ENCODE results near the gene EPS8L3. TPM values are rescaled to one million over a fixed set of nuclear protein-coding genes. Genes with fewer than 3 reads are reported as not detected.

The EPS8L3 gene
- total and polyA plus RNA-seq, 2 of the 8 experiments (the other 6 are each of a cell fraction or from before 2014, with no cell fraction given) = not detected

- no peak for DNase-seq (ENCODE audit: low read depth in 1 of 2, low spot score in 2 of 2)
- no peaks in the 10 kb centered on the region for H3K4me1 ChIP-seq (replicated peaks in 1 of 4; ENCODE audit: control insufficient read depth in 3 of 4, insufficient read depth in 4 of 4, low read length in 3 of 4)
- H3K9me3 ChIP-seq (ENCODE audit: insufficient read depth in 2 of 2, low read depth in 1 of 2, low read length in 1 of 2) = no peaks in the 10 kb centered on the region
- H4K5ac ChIP-seq (ENCODE audit: insufficient read length, low read depth, low read length) = no peak overlapping the region
- no peak overlapping the region for H2BK20ac ChIP-seq (ENCODE audit: low read length)
- TF ChIP-seq ATF3 (IDR thresholded peaks at IDR 0.05; ENCODE audit: insufficient read depth, low read depth, low read length) = no peak
- TF ChIP-seq BACH1 (IDR thresholded peaks at IDR 0.05; ENCODE audit: low read length) = no peak
- TF ChIP-seq KDM4A (IDR thresholded peaks at IDR 0.05; ENCODE audit: low read depth, low read length, severe bottlenecking) = no peak
- TF ChIP-seq SUZ12 (IDR thresholded peaks at IDR 0.05; ENCODE audit: low read length) = no peak
- TF ChIP-seq POLR2A (IDR thresholded peaks at IDR 0.05; ENCODE audit: control extremely low read depth in 1 of 2, low read depth in 2 of 2, low read length in 2 of 2) = no peak
- ChIA-PET POLR2A (ENCODE audit: partially characterized antibody) (no interaction called here), CTCF (ENCODE audit: partially characterized antibody) (interaction anchor here (1.4 to 3.6 kb wide), 3 partner anchors 15 to 174 kb away, joined by 3 to 31 read pairs (median 5); no protein-coding TSS in a partner anchor)
- H3K18ac ChIP-seq (ENCODE audit: extremely low read depth, low read length) = no peak overlapping the region
- no peak overlapping the region for H2BK5ac ChIP-seq (ENCODE audit: low read depth, low read length)
- no peak overlapping the region for H4K91ac ChIP-seq (replicated peaks; ENCODE audit: insufficient read length, low read length)
- H4K20me1 ChIP-seq (replicated peaks in 1 of 2; ENCODE audit: control insufficient read depth in 1 of 2, insufficient read depth in 2 of 2, low read length in 2 of 2) = no peaks in the 10 kb centered on the region
- no peak overlapping the region for H2BK15ac ChIP-seq (ENCODE audit: low read length)
- no peak overlapping the region for H2AFZ ChIP-seq (ENCODE audit: low read length)
- H3K56ac ChIP-seq (replicated peaks; ENCODE audit: insufficient read length, low read depth, low read length) = no peak overlapping the region
- H2BK12ac ChIP-seq (ENCODE audit: low read depth, low read length) = no peak overlapping the region
- H2AK5ac ChIP-seq (ENCODE audit: low read depth, low read length) = no peak overlapping the region
- H3K79me2 ChIP-seq (ENCODE audit: control insufficient read depth in 1 of 2, insufficient read depth in 2 of 2, low read length in 2 of 2) = no peaks in the 10 kb centered on the region
- no peaks in the 10 kb centered on the region for H3K36me3 ChIP-seq (ENCODE audit: control insufficient read depth in 2 of 4, insufficient read depth in 4 of 4, low read length in 3 of 4)
- WGBS, 2 experiments (ENCODE audit: extremely low coverage in 1 of 2, insufficient coverage in 1 of 2, insufficient read length in 1 of 2, insufficient replicate concordance in 2 of 2, low coverage in 1 of 2, low lambda C conversion rate in 2 of 2, missing lambda C conversion rate in 1 of 2) = 87% methylated on average over 10 of the region's 10 CpGs; no CpG with 5 or more reads in 1 of the 2 experiments
- H3K23ac ChIP-seq (ENCODE audit: insufficient read length) = no peak overlapping the region
- no peak overlapping the region for H4K8ac ChIP-seq (ENCODE audit: extremely low read depth, insufficient read depth, low read length)
- no peak overlapping the region for H3K4me3 ChIP-seq (ENCODE audit: extremely low read depth in 1 of 4, insufficient read depth in 2 of 4, low read depth in 3 of 4, low read length in 4 of 4)
- no peak overlapping the region for H3K4ac ChIP-seq (replicated peaks; ENCODE audit: insufficient read length, low read depth, low read length)
- peaks cover 3% of the 10 kb centered on the region; the same call in 1 of the 2 replicates for H3K23me2 ChIP-seq (ENCODE audit: low read depth, low read length)
- no peak overlapping the region for H3K27ac ChIP-seq (ENCODE audit: low read depth, low read length)
- H3K4me2 ChIP-seq (ENCODE audit: insufficient read depth in 1 of 2, low read depth in 2 of 2, low read length in 2 of 2) = no peak overlapping the region
- no peaks in the 10 kb centered on the region for H3K27me3 ChIP-seq (replicated peaks in 1 of 4; ENCODE audit: control insufficient read depth in 3 of 4, extremely low read depth in 1 of 4, insufficient read depth in 3 of 4, low read length in 3 of 4)
- H3K79me1 ChIP-seq (ENCODE audit: low read depth, low read length) = no peaks in the 10 kb centered on the region
- no peak overlapping the region for H3K9ac ChIP-seq (replicated peaks in 1 of 4; ENCODE audit: extremely low read depth in 1 of 4, low read depth in 3 of 4, low read length in 3 of 4)
- FAIRE-seq = no peak
- H2BK120ac ChIP-seq (replicated peaks; ENCODE audit: low read depth, low read length) = no peak overlapping the region
- no peak overlapping the region for H3K14ac ChIP-seq (ENCODE audit: insufficient read length)
These were observed 40.2 kb upstream of the EPS8L3 start for GRCh38 chr1:109803901-109804331.

Data from H1 (cell line).